Measurements from ENCODE around the gene SCRN1.

DNA sequence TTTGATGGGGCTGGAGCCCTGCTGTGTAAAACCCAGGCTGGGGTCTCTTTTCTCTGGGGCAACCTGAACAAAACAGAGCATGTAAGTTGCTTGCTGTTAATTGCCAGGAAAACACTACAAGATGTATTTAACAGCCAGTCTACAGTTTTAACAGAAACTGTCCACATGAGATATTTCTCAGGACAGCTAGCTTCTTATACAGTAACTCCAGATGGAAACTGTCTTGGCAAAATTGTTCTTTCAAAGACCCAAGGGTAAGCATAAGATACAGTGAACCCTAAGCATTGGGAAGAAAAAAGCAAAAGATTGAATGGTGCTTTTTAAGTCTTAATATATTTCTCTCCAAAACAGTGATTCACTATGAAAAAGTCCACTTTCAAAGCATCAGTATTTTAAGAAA, 28.9 kb upstream of the SCRN1 start:
- TF ChIP-seq, protein P1, sequence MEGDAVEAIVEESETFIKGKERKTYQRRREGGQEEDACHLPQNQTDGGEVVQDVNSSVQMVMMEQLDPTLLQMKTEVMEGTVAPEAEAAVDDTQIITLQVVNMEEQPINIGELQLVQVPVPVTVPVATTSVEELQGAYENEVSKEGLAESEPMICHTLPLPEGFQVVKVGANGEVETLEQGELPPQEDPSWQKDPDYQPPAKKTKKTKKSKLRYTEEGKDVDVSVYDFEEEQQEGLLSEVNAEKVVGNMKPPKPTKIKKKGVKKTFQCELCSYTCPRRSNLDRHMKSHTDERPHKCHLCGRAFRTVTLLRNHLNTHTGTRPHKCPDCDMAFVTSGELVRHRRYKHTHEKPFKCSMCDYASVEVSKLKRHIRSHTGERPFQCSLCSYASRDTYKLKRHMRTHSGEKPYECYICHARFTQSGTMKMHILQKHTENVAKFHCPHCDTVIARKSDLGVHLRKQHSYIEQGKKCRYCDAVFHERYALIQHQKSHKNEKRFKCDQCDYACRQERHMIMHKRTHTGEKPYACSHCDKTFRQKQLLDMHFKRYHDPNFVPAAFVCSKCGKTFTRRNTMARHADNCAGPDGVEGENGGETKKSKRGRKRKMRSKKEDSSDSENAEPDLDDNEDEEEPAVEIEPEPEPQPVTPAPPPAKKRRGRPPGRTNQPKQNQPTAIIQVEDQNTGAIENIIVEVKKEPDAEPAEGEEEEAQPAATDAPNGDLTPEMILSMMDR (conservative IDR thresholded peaks at IDR 0.05; ENCODE audit: low read depth, low read length): no peak
- TF ChIP-seq EZH2 (IDR thresholded peaks at IDR 0.05; ENCODE audit: low read length, unreplicated experiment): no peak
